ENCODE measurements around the gene CACYBP.
"Not testable (repeated sequence)": the region's sequence is repeated elsewhere in the genome, so short reads cannot be mapped to it uniquely, and the experiment has no call there.

CACYBP gene

GRCh38 chr1:175009532-175009931, 9.8 kb downstream of the CACYBP start:
- Histone ChIP-seq H3K4me3 (ENCODE audit: low read depth in 1 of 2, low read length in 1 of 2) (no peak overlapping the region), H3K36me3 (peaks cover 88% of the 10 kb centered on the region), H3K9me3 (no peaks in the 10 kb centered on the region), H3K27ac (no peak overlapping the region), H3K27me3 (no peaks in the 10 kb centered on the region), H3K4me1 (ENCODE audit: control insufficient read depth in 1 of 2, insufficient read depth in 1 of 2, low read depth in 1 of 2, low read length in 1 of 2) (no peaks in the 10 kb centered on the region)
- TF ChIP-seq CTCF (IDR thresholded peaks at IDR 0.05) = no peak

- Histone ChIP-seq H3K4me1 (ENCODE audit: control insufficient read depth in 1 of 2, insufficient read depth in 1 of 2, low read depth in 1 of 2, low read length in 1 of 2) (no peaks in the 10 kb centered on the region), H3K9me3 (no peaks in the 10 kb centered on the region), H3K36me3 (peaks cover 90% of the 10 kb centered on the region), H3K4me3 (ENCODE audit: low read depth in 1 of 2, low read length in 1 of 2) (no peak overlapping the region), H3K27me3 (no peaks in the 10 kb centered on the region), H3K27ac (no peak overlapping the region)
- no peak for TF ChIP-seq CTCF (IDR thresholded peaks at IDR 0.05)
Measured at GRCh38 chr1:175013445-175013844, 13.7 kb downstream of the CACYBP start.

GRCh38 chr1:175015243-175015642, 15.5 kb downstream of the CACYBP start:
- Histone ChIP-seq H3K4me1 (ENCODE audit: control insufficient read depth in 1 of 2, insufficient read depth in 1 of 2, low read depth in 1 of 2, low read length in 1 of 2) (peaks cover 3 to 8% of the 10 kb centered on the region in 2 experiments), H3K36me3 (peaks cover 72% of the 10 kb centered on the region), H3K4me3 (ENCODE audit: low read depth in 1 of 2, low read length in 1 of 2) (no peak overlapping the region), H3K9me3 (no peaks in the 10 kb centered on the region), H3K27ac (no peak overlapping the region), H3K27me3 (no peaks in the 10 kb centered on the region)
- no peak for TF ChIP-seq CTCF (IDR thresholded peaks at IDR 0.05)

GRCh38 chr1:175019524-175019923, 19.8 kb downstream of the CACYBP start:
- Histone ChIP-seq H3K9me3 (no peaks in the 10 kb centered on the region), H3K4me3 (ENCODE audit: low read depth in 1 of 2, low read length in 1 of 2) (no peak overlapping the region), H3K4me1 (ENCODE audit: control insufficient read depth in 1 of 2, insufficient read depth in 1 of 2, low read depth in 1 of 2, low read length in 1 of 2) (peaks cover 18 to 25% of the 10 kb centered on the region in 2 experiments), H3K27ac (no peak overlapping the region), H3K27me3 (no peaks in the 10 kb centered on the region), H3K36me3 (peaks cover 29% of the 10 kb centered on the region)
- no peak for TF ChIP-seq CTCF (IDR thresholded peaks at IDR 0.05)

- peak; percentile 31 for TF ChIP-seq CTCF (IDR thresholded peaks at IDR 0.05)
- Histone ChIP-seq H3K4me3 (ENCODE audit: low read depth in 1 of 2, low read length in 1 of 2) (peak within 1 kb of the TSS; percentile 73 to 99), H3K4me1 (ENCODE audit: control insufficient read depth in 1 of 2, insufficient read depth in 1 of 2, low read depth in 1 of 2, low read length in 1 of 2) (peaks cover 18 to 25% of the 10 kb centered on the region in 2 experiments), H3K27me3 (no peaks in the 10 kb centered on the region), H3K9me3 (no peaks in the 10 kb centered on the region), H3K27ac (peak within 1 kb of the TSS; percentile 72), H3K36me3 (peaks cover 2% of the 10 kb centered on the region)
Measured at GRCh38 chr1:175023043-175023921, 23.5 kb downstream of the CACYBP start, which contains the start of gene MRPS14. Gene MRPS14, minus strand, starts transcription at chr1:175023425. Its CDS starts 17 bp downstream, at chr1:175023408.

- not testable (repeated sequence) for H3K9me3 ChIP-seq, H3K36me3 ChIP-seq, H3K27me3 ChIP-seq
- H3K27ac ChIP-seq = peak overlapping the region; percentile 72
- peaks cover 16 to 23% of the 10 kb centered on the region in 2 experiments for H3K4me1 ChIP-seq (ENCODE audit: control insufficient read depth in 1 of 2, insufficient read depth in 1 of 2, low read depth in 1 of 2, low read length in 1 of 2)
- peak overlapping the region; percentile 73 to 99 for H3K4me3 ChIP-seq (ENCODE audit: low read depth in 1 of 2, low read length in 1 of 2)
Measured at GRCh38 chr1:175023922-175024242, 24.1 kb downstream of the CACYBP start.
